Measurements from ENCODE around the gene NCCRP1. TPM values are rescaled to one million over a fixed set of nuclear protein-coding genes. Genes with fewer than 3 reads are reported as not detected.

NCCRP1 gene
- total and polyA plus RNA-seq, 8 donors, result 0.37 to 40.6 TPM; not detected in 6

GRCh38 chr19:39180749-39181148, 16.0 kb upstream of the NCCRP1 start:
- peaks cover 0 to 6% (median 0%) of the 10 kb centered on the region in 4 donors for H3K9me3 ChIP-seq
- DNase-seq, result no peak
- no peaks in the 10 kb centered on the region for H3K4me1 ChIP-seq
- H3K4me3 ChIP-seq, result no peak overlapping the region
- 57 to 91% (median 68%) methylated on average over 9 of the region's 9 CpGs for WGBS, 5 donors
- H3K36me3 ChIP-seq, result peaks cover 27 to 55% (median 54%) of the 10 kb centered on the region in 4 donors
- intact Hi-C loops (cut with DNase I; ENCODE audit: low total_unique reads), result no loop called here
- no peak overlapping the region for H3K27ac ChIP-seq
- H3K27me3 ChIP-seq, result no peaks in the 10 kb centered on the region
- TF ChIP-seq, protein P1, sequence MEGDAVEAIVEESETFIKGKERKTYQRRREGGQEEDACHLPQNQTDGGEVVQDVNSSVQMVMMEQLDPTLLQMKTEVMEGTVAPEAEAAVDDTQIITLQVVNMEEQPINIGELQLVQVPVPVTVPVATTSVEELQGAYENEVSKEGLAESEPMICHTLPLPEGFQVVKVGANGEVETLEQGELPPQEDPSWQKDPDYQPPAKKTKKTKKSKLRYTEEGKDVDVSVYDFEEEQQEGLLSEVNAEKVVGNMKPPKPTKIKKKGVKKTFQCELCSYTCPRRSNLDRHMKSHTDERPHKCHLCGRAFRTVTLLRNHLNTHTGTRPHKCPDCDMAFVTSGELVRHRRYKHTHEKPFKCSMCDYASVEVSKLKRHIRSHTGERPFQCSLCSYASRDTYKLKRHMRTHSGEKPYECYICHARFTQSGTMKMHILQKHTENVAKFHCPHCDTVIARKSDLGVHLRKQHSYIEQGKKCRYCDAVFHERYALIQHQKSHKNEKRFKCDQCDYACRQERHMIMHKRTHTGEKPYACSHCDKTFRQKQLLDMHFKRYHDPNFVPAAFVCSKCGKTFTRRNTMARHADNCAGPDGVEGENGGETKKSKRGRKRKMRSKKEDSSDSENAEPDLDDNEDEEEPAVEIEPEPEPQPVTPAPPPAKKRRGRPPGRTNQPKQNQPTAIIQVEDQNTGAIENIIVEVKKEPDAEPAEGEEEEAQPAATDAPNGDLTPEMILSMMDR (IDR thresholded peaks at IDR 0.05), result no peak
- no peak for TF ChIP-seq POLR2AphosphoS5 (IDR thresholded peaks at IDR 0.05)
- no peak for TF ChIP-seq POLR2A (IDR thresholded peaks at IDR 0.05)
- no peak for TF ChIP-seq EP300 (IDR thresholded peaks at IDR 0.05)

GRCh38 chr19:39181500-39182173, 15.1 kb upstream of the NCCRP1 start:
- WGBS, 5 donors, result 71 to 76% (median 74%) methylated on average over 20 to 21 of the region's 21 CpGs
- TF ChIP-seq, protein P1 (IDR thresholded peaks at IDR 0.05), result no peak
- TF ChIP-seq POLR2A (IDR thresholded peaks at IDR 0.05) (no peak), POLR2AphosphoS5 (IDR thresholded peaks at IDR 0.05) (no peak), EP300 (IDR thresholded peaks at IDR 0.05) (no peak)
- Histone ChIP-seq H3K4me3 (no peak overlapping the region), H3K36me3 (peaks cover 19 to 46% (median 45%) of the 10 kb centered on the region in 4 donors), H3K27me3 (no peaks in the 10 kb centered on the region), H3K4me1 (no peaks in the 10 kb centered on the region), H3K9me3 (peaks cover 0 to 6% (median 0%) of the 10 kb centered on the region in 4 donors), H3K27ac (no peak overlapping the region)
- intact Hi-C loops (cut with DNase I; ENCODE audit: low total_unique reads), result no loop called here
- no peak for DNase-seq

DNA sequence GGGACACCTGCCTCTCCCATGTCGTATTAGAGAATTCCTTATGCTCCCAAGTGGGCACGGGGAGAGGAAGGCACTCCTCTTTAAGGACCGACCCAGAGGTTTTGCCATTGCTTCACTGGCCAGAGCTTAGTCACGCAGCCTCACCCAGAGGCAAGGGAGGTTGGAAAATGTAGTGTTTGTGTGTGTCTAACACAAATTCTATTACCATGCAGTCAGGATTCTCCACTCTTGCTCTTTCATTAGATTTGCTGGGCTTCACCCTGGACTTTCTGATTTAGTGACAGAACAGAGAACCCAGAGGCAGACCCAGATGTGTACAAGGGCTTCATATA, 14.6 kb upstream of the NCCRP1 start:
- H3K9me3 ChIP-seq, result peaks cover 0 to 6% (median 0%) of the 10 kb centered on the region in 4 donors
- DNase-seq, result no peak
- H3K4me1 ChIP-seq, result peaks cover 0 to 2% (median under 1%) of the 10 kb centered on the region in 4 donors
- H3K4me3 ChIP-seq, result no peak overlapping the region
- 79 to 84% (median 82%) methylated on average over 4 of the region's 4 CpGs for WGBS, 5 donors
- no peaks in the 10 kb centered on the region for H3K27me3 ChIP-seq
- intact Hi-C loops (cut with DNase I; ENCODE audit: low total_unique reads), result no loop called here
- no peak overlapping the region for H3K27ac ChIP-seq
- peaks cover 17 to 41% (median 40%) of the 10 kb centered on the region in 4 donors for H3K36me3 ChIP-seq
- TF ChIP-seq POLR2AphosphoS5 (IDR thresholded peaks at IDR 0.05) (no peak), EP300 (IDR thresholded peaks at IDR 0.05) (no peak), POLR2A (IDR thresholded peaks at IDR 0.05) (no peak)
- TF ChIP-seq, protein P1 (IDR thresholded peaks at IDR 0.05), result no peak

GRCh38 chr19:39183104-39183503, 13.7 kb upstream of the NCCRP1 start:
- 59 to 76% (median 64%) methylated on average over 8 of the region's 8 CpGs for WGBS, 5 donors
- peaks cover 0 to 9% (median 3%) of the 10 kb centered on the region in 4 donors for H3K4me1 ChIP-seq
- intact Hi-C loops (cut with DNase I; ENCODE audit: low total_unique reads), result no loop called here
- H3K27ac ChIP-seq, result no peak overlapping the region
- DNase-seq, result no peak
- H3K27me3 ChIP-seq, result peaks cover 0 to 7% (median 5%) of the 10 kb centered on the region in 3 donors
- TF ChIP-seq EP300 (IDR thresholded peaks at IDR 0.05) (no peak), POLR2A (IDR thresholded peaks at IDR 0.05) (no peak), POLR2AphosphoS5 (IDR thresholded peaks at IDR 0.05) (no peak)
- TF ChIP-seq, protein P1 (IDR thresholded peaks at IDR 0.05), result no peak
- H3K9me3 ChIP-seq, result peaks cover 0 to 6% (median 0%) of the 10 kb centered on the region in 4 donors
- no peak overlapping the region for H3K4me3 ChIP-seq
- peaks cover 7 to 31% (median 30%) of the 10 kb centered on the region in 4 donors for H3K36me3 ChIP-seq
